GM12874 (cell line): Measurements from ENCODE around the gene LLGL1.

Source experiments
- TF ChIP-seq, protein P1 (sequence below): IDR thresholded peaks from 2 replicates; pipeline ENCODE4 v1.5.1; 2011; ENCODE audit warnings: low read depth, mild to moderate bottlenecking, control low read depth, low read length, moderate library complexity; ENCODE audit not compliant: insufficient read depth

Gene LLGL1

DNA sequence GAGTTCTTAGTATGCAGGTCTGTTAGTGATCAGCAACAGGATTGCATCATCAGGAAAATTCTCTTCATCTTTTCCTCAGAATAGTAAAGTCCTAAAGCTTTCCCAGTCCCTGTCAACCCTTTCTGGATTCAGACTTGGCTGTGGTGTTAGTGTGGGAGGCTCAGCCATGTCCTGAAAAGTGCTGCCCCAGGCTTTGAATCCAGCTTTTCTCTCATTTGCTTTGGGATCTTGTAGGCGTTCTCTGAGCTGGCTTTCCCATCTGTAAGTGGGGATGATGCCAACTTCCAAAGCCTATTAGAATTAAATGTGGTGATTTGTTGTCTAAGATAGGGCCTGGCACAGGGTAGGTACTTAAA lies 38.8 kb upstream of the LLGL1 start:
- TF ChIP-seq, protein P1, sequence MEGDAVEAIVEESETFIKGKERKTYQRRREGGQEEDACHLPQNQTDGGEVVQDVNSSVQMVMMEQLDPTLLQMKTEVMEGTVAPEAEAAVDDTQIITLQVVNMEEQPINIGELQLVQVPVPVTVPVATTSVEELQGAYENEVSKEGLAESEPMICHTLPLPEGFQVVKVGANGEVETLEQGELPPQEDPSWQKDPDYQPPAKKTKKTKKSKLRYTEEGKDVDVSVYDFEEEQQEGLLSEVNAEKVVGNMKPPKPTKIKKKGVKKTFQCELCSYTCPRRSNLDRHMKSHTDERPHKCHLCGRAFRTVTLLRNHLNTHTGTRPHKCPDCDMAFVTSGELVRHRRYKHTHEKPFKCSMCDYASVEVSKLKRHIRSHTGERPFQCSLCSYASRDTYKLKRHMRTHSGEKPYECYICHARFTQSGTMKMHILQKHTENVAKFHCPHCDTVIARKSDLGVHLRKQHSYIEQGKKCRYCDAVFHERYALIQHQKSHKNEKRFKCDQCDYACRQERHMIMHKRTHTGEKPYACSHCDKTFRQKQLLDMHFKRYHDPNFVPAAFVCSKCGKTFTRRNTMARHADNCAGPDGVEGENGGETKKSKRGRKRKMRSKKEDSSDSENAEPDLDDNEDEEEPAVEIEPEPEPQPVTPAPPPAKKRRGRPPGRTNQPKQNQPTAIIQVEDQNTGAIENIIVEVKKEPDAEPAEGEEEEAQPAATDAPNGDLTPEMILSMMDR: no peak

DNA sequence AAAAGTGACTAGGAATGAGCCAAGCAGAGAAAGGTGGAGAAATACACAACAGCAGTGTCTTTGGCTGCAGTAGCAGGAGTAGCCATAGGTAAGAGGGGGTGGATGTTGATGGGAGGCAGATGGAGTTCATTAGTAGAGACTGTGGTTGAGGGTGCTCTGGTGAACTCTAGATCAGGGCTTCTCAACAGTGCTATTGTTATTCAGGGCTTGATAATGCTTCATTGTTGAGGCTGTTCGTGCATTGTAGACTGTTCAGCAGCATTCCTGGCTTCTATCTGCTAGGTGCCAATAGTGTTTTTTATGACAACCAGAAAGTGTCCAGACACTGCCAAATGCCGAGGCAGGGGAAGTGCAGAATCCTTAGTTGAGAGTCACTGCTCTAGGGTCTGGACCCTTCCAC lies 38.2 kb upstream of the LLGL1 start:
- TF ChIP-seq, protein P1: no peak

DNA sequence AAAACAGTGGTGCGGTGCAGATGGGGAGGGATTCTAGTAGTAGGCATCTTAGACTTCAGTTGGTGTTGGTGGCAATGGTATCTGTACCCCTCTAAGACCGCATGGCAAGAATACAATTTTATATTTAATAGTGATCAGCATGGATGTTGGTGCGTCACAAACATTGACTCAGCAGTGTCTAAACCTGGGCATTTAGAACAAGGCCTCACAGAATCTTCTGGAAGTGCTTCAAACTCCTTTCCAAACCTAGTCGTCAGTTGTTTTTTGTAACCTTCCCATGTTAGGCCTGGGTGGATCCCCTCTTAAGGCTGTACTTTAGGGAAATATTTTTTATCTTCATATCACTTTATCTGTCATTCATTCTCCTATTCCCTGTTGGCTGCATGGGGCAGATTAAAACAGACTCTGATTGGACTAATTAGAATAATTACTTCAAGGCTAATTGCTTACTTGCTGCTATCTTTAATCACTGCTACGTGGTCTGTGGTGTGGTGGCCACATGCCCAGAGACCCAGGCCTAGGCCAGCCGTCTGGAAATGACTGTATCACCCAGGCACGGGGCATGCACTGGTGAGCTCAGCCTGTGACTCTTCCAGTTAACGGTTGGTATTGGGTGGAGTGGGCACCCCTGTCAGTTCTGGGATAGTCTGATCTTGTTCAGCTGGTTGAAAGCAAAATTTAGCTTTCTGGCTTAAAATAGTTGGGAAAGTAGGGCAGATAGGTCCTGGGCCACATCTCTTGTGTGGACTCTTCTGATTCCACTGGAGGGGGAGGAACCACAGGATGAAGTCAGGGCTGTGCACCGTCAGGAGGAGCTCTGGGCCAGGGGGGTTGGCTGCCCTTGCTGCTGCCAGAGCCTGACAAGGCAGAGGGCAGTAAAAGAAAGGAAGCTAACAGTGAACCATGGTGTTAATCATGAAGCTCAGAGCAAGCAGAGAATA lies 37.3 kb upstream of the LLGL1 start:
- TF ChIP-seq, protein P1: no peak

DNA sequence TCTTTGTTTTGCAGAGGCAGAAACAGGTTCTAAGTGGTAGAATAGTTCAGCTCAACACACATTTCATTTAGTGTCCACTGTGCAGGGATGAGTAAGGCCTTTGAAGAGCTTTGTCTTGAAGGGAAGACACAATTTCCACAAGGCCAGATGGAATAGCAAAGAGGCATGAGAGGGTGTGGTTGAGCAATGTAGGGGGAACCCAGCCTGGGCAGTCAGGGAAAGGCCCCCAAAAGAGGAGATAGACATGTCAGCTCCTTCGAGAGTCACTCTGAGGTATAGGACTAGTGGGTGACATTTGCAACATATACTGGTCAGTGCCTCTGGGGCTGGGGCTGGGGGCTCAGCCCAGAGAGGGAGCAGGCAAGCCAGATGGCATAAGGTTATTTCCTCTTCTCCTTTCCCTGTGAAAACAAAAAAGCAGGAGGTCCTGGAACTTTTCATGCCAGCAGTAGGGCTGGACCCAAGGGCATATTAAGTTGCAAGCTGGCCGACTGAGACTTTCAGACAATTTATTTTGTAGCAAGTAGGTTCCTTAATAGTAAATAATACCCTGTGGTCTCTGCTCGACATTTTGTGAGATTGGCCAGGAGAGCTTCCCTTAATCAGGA lies 34.7 kb upstream of the LLGL1 start:
- TF ChIP-seq, protein P1: no peak

DNA sequence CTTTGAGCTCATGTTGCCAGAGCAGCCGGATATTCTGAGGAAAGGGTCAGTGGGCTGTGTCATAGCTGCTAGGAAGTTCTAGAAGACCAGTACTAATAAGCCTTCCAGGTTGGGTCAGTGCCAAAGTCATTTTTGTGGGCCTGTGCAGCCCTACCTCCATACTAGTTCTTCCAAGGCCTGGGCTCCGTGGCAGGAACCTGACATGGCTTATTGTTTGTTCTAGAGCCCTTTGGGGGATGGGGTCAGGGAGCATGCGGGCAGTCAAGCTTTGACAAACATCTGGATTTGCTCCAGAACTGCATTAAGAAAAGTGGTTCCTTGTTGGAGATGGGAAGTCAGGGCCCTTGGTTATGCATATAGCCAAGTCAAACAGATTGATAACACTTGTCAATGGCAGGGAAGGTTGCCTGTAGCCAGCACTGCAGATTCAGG lies 34.2 kb upstream of the LLGL1 start:
- TF ChIP-seq, protein P1: no peak

DNA sequence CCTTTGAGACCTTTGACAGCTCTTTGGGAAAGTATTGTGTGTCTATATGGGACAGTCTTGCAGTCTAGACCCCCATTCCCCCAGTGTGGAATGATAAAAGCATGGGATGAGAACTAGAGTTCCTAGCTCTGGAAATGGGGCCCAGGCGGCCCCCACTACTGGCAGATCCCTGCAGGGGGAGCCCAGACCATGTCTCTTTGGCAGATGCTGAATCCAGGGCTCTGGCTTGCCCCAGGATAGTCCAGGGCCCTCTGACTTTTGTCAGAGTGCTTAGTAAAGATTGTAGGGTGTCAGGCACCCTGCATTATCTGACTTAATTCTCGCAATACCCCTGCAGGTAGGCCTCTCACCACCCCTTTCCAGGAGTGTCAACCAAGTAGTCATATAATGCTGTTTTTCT lies 33.5 kb upstream of the LLGL1 start:
- TF ChIP-seq, protein P1: peak; percentile 41

DNA sequence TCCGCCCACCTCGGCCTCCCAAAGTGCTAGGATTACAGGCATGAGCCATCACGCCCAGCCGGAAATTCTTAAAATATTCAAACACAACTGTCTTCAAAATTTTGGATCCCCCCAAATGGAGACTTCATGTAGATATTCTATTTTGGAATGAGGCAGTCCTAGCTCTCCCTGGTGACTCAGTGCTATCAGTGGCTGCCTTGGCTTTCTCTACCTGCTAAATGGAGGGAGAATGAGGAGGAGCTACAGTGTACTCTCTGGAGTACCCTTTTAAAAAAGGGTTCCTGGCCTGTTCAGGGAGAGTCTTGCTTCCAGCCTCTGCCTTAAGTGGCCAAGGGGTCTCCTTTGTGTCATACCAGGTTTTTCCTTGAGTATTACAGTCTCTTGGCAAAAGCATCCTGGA lies 31.0 kb upstream of the LLGL1 start:
- TF ChIP-seq, protein P1: no peak
